ENCODE results near the gene STXBP5.
A peak's percentile ranks its signal among the peaks of the same experiment; 100 is the strongest.

Gene STXBP5

DNA sequence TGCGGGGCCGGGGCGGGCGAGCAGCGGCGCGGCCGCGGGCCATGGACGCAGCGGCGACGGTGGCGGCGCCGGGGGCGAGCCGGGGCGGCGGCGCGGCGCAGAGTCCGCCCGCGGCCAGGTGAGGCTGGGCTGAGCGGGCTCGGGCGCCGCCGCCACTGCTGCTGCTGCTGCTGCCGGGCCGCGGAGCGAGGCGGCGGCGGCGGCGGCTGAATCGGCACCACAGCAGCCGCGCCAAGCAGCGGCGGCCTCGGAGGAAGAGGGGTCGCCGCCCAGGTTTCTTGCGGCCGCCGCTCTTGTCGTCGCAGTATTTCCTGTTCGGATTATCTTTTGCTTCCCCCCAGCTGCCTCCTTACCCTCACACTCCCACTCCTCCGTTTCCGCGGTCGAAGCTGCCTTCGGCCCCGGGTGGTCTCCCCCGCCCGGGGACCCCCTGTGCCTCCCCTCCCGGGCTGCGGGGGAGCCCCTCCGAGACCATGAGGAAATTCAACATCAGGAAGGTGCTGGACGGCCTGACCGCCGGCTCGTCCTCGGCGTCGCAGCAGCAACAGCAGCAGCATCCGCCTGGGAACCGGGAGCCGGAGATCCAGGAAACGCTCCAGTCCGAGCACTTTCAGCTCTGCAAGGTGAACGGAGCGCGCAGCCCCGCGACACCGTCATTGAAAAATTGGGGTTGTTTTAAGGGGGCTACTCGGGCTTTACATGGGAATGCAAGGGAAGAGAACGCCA is at the start of gene STXBP5:
STXBP5 (plus strand) TSS at position 358 of the 726 bp plus-strand sequence; CDS start at position 474, 116 bp downstream.
- DNase-seq, result peak; percentile 18 to 75 (median 58)

DNA sequence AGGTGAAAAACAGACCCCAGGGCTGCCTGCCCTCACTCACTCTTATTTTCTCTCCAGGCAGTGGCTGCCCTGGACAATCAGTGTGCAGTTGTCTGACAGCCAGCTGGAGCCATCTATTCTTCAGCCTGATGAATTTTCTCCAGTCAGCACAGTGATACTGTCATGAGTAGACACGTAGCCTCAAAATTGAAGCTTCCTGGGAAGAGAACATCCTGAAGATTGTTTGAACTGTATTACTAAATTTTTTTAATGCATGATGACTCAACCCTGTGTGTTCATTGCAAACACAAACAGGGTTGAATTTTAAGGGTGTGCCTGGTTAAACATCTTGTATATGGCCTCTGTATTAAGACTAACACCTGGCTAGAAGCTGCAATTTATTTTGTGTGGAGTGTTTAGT is 49.8 kb upstream of the STXBP5 start:
- DNase-seq, result no peak
- intact Hi-C loops (cut with DNase I), result no loop called here

More for the DNA sequence above, at the start of gene STXBP5:
- intact Hi-C loops (cut with DNase I), result no loop called here

DNA sequence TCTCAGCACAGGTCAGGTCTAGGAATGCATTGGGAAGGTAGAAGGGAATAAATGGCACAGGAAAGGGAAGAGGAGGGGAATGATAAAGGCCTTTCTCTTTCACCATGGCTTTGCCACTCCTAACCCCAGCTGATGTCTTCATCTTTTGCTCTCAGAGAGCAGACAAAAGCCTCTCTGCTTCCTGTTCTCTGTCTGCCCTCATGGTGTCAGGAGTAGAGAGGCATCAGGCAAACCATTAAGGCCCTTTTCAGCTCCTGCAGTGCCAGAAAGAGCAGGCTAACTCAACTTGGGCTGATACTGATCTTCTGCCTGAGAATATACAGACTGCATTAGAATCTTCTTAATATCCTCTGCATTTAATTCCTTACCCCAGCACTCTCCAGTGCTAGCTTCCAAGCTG is 48.0 kb upstream of the STXBP5 start:
- intact Hi-C loops (cut with DNase I), result no loop called here
- DNase-seq, result no peak

DNA sequence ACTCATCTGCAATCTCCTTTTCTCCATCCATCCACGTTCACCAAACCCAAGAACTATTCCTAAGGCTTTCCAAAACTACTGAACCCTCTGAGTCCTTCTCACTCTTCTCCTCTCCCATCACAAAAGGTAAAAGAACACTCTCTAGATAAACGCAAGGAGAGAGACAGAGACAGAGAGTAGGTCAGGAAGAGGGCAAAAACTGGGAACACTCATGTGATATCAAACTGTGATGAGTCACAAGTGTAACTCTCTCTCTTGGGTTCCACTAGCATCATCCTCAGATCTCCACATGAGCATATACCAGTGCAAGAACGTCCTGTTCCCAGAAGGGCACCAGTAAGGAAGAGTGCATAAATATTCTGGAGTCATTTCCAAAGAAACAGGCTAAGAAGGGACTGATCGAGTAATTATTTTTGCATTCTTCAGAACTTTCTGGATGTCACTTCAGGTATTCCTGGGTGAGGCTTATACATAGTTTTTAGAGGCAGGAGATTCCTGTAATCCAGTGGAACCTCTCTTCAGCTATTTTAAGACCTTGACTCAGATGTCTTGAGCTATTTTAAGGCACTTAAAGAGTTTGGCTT is 47.3 kb upstream of the STXBP5 start:
- no peak for DNase-seq
- intact Hi-C loops (cut with DNase I), result no loop called here

DNA sequence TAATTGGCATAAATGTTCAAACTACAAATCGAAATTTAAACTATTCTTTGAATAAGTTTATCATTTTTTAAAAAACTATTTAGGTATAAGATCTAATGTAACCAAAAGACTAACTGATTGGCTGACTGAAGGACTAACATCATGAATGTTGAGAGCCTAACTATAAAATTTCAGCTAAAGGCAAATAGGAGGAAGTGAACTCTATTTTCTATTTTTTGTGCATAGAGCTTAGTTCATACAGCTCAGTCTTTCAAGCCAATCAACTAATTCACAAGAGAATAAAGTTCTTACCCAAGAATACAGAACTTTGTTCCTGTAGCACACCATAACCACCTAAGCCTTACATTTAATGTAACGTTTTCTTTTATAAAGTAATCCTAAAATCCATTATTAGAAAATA is 46.3 kb upstream of the STXBP5 start:
- no peak for DNase-seq
- intact Hi-C loops (cut with DNase I), result no loop called here

DNA sequence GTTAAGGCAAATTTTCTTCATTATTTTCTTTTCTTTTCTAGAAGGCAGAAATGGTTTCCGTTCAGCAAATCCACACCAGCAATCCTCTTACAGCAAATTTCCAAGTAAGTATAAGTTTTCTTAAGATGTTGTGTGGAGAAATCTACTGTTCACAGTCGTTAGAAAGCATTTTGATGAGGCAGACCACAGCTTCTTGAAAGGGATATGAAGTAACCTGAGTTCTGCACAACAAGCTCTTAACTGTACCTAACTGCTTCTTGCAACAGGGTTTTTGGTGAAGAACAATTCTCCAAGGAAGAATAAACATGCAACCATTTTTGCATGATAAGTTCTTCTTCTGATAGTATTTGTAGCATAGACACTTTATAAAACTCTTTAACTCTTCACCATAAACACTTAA is 45.3 kb upstream of the STXBP5 start:
- DNase-seq, result no peak
- intact Hi-C loops (cut with DNase I), result no loop called here

DNA sequence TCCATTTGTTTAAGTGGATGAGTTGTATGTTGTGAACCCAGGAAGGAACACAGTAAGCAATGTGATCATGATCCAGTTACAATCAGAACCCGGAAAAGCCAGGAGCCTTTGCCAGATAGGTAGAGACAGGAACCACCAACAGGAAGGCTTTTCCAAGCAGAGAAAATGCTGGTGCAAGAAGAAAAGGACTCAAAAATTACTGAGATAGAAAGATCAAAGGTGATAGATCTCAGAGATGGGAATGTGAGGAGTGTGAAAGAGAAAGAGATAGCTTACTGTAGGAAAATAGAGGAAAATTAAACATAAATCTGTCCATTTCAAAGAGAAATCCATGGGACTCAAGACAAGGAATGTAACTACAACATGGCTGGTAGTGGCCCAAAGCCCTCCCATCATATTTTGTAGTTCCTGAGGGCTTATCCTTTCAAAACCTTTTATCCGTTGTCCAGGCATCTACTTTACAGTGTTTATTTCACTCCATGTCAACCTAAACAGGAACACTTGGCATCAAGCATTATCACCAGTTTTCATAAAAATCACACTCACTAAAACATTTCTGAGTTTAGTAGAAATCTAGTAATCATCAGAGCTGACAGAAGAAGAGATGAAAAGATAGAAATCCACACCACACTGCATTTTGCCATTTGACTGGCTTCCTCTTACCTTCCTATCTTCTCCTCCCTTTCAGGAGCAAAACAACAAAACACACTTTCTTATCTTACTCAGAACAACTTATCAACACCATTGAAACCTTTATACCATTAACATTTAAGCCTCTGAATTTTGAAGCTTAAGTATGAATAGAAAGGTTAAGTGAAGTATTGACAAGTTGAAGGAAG is 44.5 kb upstream of the STXBP5 start:
- DNase-seq, result no peak
- intact Hi-C loops (cut with DNase I), result no loop called here

DNA sequence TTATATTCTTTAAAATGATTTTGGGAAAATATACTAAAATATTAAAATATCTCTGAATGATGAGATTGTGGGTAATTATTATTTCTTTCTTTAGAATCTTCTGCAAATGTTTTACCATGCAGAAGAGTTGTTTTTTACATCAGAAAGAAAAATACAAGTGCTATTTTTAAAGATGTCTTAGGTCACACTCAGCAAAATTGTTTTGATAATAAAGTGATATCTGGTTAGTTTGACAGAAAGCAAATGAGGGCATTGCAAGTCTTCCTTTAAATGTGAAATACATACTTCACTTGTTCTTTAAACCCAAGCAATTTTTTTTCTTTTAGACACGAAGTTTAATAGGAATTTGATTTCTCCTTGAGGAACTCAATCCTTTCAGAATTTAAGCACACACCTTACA is 43.6 kb upstream of the STXBP5 start:
- DNase-seq, result no peak
- intact Hi-C loops (cut with DNase I), result no loop called here

DNA sequence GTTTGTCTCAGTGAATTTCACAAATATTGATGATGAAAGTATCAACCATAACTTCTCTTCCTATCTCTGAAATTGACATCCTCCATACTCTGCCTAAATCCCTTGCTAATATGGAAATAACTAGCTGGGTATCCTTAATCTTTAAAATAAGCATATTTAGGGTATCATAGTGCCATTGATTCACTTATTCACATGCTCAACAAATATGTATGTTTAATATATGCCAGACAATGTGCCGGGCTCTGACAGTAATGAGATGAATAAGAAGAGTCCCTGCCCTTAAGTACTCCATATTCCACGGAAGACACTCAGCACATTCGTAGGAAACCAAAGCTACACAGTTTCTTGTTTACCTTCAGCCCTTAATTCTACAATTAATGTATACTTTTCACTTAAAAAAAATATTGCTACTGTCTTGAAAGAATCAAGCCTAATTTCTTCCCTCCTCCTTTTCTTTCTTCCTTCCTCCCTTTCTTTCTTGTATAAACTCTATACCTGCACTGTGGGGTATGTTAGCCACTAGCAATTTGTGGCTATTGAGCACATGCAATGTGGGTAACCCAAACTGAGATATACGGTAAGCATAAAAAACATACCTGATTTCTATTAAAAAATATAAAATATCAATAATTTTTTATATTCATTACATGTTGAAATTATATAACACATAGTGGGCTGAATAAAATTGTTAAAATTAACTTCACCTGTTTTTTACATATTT is 42.8 kb upstream of the STXBP5 start:
- DNase-seq, result no peak
- intact Hi-C loops (cut with DNase I), result no loop called here

DNA sequence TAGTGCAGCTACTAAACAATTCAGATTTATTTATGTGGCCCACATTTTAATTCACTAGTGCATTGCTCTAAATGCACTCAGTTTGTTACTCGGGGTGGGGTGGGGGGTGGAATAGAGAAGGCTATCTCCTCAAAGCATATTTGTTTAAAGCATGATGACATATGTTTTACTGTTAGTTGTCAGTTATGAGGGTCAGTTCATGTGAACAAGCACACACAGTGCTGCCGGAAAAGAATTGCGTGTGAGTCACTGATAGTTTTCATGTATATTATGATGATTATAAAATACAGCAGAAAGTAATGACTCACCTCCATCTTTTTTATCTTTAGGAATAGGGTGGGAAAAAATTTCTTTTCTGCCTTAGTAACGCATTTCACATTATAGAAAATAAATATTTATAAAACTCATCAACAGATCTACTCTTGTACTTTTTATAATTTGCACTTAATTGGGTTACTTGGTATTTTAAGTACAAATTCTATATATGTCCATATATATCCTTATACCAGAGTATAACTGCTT is 42.2 kb upstream of the STXBP5 start:
- intact Hi-C loops (cut with DNase I), result no loop called here
- no peak for DNase-seq

DNA sequence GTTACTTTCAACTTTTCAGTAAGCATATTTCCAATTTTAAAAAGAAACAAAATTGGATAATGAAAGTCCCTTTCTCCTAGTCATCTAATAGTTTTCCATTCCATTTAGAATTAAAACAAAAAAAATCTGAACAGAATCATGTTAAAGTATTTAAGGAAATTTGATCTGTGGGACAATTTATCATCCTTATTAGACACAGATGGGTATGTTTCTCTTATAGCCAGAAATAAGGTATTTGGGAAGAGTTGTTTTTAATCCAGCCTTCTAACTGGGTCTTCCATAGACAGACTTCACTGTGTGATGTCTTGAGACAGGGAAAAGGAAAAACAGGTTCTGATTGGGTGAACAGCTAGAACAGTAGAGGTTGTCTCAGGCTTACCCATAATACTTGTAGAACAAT is 39.5 kb upstream of the STXBP5 start:
- intact Hi-C loops (cut with DNase I), result no loop called here
- DNase-seq, result no peak

DNA sequence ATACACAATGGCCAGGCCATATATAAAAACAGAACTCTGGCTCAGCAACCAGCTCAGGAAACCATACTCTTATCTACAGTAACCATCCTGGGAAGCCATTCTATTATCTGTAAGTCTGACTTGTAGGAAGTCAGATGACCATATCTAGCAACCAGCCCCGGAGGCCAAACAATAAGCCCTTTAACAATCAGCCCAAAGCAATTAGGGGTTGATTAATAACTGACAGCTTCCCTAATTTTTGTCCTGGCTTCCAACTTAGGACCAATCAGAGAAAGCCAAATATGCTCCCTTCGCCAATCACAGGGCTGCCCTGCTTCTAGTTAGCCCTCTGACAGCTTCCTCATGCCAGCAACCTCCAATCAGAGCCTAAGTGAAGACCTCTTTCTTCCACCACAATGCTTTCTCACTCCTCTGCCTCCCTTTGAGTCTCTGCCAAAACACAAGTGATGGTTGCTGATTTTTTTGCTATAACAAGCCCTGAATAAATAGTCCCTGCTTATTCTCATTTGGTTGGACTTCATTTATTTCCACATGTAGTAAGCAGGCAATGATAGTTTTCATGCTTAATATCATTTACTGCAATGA is 37.8 kb upstream of the STXBP5 start:
- peak in 1 of 42 donors; percentile 9 for DNase-seq
- intact Hi-C loops (cut with DNase I), result no loop called here

DNA sequence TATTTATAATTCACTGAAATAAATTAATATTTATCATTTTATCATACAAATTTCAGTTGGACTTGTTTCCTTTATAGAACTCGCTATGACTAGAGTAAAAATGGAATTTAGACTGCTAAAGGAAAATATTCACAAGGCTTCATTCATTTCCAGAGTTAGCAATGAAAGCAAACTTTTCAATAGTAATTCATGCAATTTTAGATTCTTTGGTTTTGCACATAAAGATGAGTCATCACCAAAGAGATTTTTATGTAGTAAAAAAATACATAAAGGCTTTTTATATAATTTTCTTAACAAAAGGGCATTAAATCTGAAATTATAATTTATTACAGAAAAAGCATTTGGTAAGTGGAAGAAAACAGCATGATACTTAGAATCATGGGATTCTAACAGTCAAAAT is 37.2 kb upstream of the STXBP5 start:
- intact Hi-C loops (cut with DNase I), result no loop called here
- DNase-seq, result no peak

DNA sequence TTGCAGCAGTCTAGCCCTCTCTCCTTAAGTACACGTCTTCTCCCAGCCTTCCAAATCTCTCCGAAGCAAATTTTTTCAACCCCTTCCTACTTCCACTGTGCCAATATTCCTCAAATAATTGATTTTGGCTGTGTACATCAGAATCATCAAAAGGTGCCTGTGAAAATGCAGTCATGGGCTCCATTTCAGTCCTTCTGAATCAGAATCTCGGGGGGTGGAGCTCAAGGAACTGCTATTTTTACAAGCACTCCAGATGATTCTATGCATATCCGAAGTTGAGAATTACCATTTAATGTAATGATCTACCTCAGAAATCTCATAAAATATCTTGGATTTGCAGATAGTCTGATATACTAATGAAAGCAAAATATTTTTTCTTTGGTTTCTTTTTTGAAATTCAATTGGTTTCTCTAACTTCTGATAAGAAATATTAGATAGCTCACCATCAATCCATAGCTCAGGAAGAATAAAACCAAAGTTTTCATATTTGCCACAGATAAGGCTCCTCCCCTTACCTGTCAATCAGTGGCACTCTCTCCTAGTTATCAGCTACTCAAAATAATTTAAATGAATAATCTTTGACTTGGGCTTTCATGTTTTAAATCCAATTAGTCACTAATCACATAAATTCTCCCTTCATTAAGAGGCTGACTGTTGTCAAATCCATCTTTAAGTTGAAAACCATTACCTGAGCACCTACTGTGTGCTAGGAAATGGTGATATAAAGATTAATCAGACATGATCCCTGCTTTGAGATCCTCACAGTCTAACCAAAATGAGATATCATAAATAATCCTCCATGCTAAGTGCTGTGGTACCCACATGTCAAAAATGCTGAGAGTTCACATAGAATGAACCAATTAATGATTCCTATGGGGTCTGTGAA is 36.4 kb upstream of the STXBP5 start:
- DNase-seq, result peak in 7 of 42 donors; percentile 8 to 45 (median 26)
- intact Hi-C loops (cut with DNase I), result no loop called here

DNA sequence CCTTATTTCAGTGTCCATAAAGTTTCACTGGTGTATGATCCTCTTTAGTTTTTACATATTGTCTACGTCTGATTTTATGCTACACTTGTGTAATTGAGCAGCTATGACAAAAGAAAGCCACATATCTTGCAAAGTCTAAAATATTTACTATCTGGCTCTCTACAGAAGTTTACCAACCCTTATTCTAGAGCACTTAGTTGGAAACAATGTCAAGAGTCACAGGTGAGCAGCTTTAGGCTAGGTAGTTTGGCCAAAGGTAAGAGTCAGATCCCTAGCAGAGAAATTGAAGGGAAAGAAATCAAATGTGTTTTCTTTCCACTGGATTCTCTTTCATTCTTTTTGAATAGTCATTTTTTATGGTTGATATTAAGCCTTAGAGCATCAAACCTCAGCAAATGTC is 34.7 kb upstream of the STXBP5 start:
- intact Hi-C loops (cut with DNase I), result no loop called here
- no peak for DNase-seq

DNA sequence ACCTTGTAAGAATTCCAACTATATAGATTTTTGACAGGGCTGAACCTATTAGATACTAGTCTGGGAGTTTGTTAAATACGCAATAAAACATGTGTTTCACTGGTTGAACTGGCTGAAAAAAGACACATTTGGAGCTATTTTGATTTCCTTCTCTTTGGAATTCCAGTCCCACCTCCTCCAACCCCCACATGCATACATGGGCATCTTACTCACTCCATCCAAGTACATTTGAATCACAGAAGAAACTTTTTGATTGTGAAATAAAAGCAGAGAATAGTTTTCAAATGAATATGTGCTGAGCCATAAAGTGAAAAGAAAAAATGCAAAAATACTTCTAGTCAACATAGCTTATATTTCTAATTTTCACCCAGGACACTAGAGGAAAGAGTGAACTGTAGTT is 33.9 kb upstream of the STXBP5 start:
- intact Hi-C loops (cut with DNase I), result no loop called here

DNA sequence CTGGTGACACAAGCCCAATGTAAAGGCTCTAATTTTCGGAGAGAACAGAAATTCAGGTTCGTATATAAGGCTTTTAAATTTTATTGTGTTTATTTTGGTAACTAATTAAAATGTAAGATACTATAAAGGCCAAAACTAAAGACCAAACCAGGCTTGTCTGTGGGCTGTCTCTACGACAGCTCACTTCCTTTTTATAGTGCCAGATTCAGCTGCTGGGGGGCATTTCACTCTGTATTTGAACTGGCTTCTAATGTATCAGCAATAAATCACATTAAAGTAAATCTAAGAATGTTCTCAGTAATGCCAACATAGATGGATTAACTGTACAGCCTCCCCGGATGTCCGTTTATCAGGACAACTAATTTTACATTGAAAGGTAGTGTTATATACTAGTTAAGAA is 31.1 kb upstream of the STXBP5 start:
- intact Hi-C loops (cut with DNase I), result no loop called here
- DNase-seq, result no peak

More for the DNA sequence above, 33.9 kb upstream of the STXBP5 start:
- DNase-seq, result no peak

DNA sequence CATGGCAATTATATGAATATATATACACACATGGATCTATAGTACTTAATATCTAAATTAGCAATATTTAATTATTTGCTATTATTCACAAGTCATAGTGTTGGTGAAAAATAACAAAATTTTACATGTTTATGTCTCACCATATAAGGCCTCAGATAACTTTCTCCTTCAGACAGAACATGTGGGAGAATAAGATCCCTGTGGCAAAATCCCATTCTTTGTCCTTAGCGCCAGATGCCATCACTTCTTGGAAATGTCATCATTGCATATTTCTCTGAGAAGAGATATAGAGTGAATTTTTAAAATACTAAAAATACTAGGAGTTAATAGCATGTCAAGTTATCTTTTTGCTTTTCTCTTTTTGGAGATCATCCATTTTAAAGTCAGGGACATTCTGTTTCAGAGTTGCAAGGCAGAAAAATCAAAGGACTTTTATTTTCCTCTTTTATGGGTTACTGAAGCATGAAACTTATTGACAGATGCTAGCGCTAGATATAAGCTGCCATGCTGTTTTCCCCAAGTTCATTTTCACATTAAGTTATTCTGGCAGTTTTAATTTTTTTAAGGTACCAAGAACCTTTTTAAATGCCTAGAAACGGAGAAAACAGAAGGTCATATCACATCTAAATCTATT is 30.4 kb upstream of the STXBP5 start:
- DNase-seq, result no peak
- intact Hi-C loops (cut with DNase I), result no loop called here
